HEK293T (cell line): ENCODE measurements around the gene RHBDL1.

ENCODE experiments used
- BHLHE40 ChIP-seq: fragments of 450-650 bp; IDR thresholded peaks from 2 replicates; pipeline ENCODE4 v1.6.1; 2016; ENCODE audit warnings: mild to moderate bottlenecking, moderate library complexity, borderline replicate concordance
- CTBP1 ChIP-seq: fragments of 450-650 bp; IDR thresholded peaks from 2 replicates; pipeline ENCODE4 v1.6.1; 2016; ENCODE audit warnings: borderline replicate concordance
- ELF4 ChIP-seq: fragments of 450-650 bp; IDR thresholded peaks from 2 replicates; pipeline ENCODE4 v1.6.1; 2017; ENCODE audit warnings: antibody characterized with exemption
- FOXA1 ChIP-seq: fragments of 450-650 bp; IDR thresholded peaks from 2 replicates; pipeline ENCODE4 v1.6.1; 2016; ENCODE audit warnings: mild to moderate bottlenecking
- FOXK2 ChIP-seq: fragments of 450-650 bp; IDR thresholded peaks from 2 replicates; pipeline ENCODE4 v1.6.1; 2016; ENCODE audit warnings: mild to moderate bottlenecking
- FOXM1 ChIP-seq: fragments of 450-650 bp; IDR thresholded peaks from 2 replicates; pipeline ENCODE4 v1.6.1; 2017; ENCODE audit warnings: mild to moderate bottlenecking, borderline replicate concordance
- HDGF ChIP-seq: fragments of 450-650 bp; IDR thresholded peaks from 2 replicates; pipeline ENCODE4 v1.6.1; 2017; ENCODE audit warnings: antibody characterized with exemption, borderline replicate concordance
- NFRKB ChIP-seq: fragments of 450-650 bp; IDR thresholded peaks from 2 replicates; pipeline ENCODE4 v1.6.1; 2016; ENCODE audit warnings: mild to moderate bottlenecking, moderate library complexity
- SP1 ChIP-seq: fragments of 450-650 bp; IDR thresholded peaks from 2 replicates; pipeline ENCODE4 v1.6.1; 2017
- SUZ12 ChIP-seq: fragments of 450-650 bp; IDR thresholded peaks from 2 replicates; pipeline ENCODE4 v1.6.1; 2016; ENCODE audit warnings: mild to moderate bottlenecking
- TARDBP ChIP-seq: fragments of 450-650 bp; IDR thresholded peaks from 2 replicates; pipeline ENCODE4 v1.6.1; 2016
- ZNF384 ChIP-seq: fragments of 450-650 bp; IDR thresholded peaks from 2 replicates; pipeline ENCODE4 v1.6.1; 2016
- TF ChIP-seq, protein P1 (sequence below): fragments of 450-650 bp; IDR thresholded peaks from 2 replicates; pipeline ENCODE4 v1.6.1; 2016

DNA sequence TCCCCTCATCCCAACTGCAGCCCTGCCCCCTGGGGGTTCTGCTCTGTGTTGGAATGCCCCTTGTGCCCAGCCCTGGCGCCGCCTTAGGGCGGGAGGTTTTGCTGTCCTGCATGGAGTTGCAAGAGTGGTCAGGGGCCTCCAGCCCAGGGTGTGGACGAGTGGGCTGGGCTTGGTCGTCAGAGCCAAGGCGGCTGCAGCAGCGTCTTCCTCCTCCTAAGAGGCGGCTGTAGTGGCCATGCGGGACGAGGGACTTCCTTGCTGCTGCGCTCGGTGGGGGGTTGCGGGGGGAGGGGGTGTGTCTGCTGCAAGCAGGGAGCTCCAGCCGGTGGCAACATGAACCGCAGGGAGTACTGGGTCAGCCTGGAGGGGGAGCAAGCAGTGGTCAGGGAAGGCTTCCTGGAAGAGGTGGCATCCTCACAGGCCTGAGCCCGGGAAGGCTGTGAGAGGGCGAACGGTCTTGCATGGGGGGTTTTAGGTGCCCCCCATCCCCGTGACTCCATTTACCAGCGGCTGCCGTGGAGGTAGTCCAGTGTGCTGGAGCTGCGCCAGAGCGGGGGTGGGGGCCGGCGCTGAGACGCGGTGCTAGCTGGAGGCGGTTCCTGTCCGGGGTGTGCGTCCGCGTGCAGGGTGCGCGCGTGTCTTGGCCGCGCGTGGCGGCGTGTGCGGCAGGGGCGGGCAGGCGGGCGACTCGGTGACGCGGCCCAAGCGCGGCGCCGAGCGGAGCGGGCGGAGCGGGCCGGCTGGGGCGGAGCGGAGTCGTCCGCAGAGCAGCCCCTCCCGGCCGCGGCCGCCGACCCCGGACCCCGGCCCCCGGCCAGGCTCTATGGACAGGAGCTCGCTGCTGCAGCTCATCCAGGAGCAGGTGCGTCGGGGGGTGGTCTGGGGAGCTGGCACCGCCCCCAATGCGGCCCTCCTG lies at the start of gene RHBDL1:
- TF ChIP-seq SUZ12 (no peak), TARDBP (no peak), CTBP1 (no peak), SP1 (no peak), ELF4 (no peak), NFRKB (no peak), ZNF384 (no peak), HDGF (no peak), FOXA1 (no peak), FOXM1 (no peak), BHLHE40 (no peak), FOXK2 (no peak)
- TF ChIP-seq, protein P1, sequence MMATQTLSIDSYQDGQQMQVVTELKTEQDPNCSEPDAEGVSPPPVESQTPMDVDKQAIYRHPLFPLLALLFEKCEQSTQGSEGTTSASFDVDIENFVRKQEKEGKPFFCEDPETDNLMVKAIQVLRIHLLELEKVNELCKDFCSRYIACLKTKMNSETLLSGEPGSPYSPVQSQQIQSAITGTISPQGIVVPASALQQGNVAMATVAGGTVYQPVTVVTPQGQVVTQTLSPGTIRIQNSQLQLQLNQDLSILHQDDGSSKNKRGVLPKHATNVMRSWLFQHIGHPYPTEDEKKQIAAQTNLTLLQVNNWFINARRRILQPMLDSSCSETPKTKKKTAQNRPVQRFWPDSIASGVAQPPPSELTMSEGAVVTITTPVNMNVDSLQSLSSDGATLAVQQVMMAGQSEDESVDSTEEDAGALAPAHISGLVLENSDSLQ: no peak
